Loucy (cell line): ENCODE data around the gene TNFRSF8.
A peak's percentile ranks its signal among the peaks of the same experiment; 100 is the strongest.

Experiments used
- H2AFZ ChIP-seq: fragments of 200-600 bp; sonication (generic); 2 replicates; pipeline ENCODE4 v1.6.0; 2016; ENCODE audit warnings: antibody characterized with exemption, mild to moderate bottlenecking, low read length, moderate library complexity
- H3F3A ChIP-seq: fragments of 200-600 bp; 2 replicates; pipeline ENCODE4 v1.6.0; 2016; ENCODE audit warnings: antibody characterized with exemption, low read depth, mild to moderate bottlenecking
- H3K27me3 ChIP-seq: fragments of 200-600 bp; sonication (generic); 2 replicates; pipeline ENCODE4 v1.6.1; 2014; ENCODE audit warnings: low read length, mild to moderate bottlenecking; ENCODE audit not compliant: insufficient read depth, poor library complexity, severe bottlenecking
- H3K36me3 ChIP-seq: fragments of 200-600 bp; sonication (generic); 2 replicates; pipeline ENCODE4 v1.6.1; 2016; ENCODE audit warnings: low read length; ENCODE audit not compliant: insufficient read depth
- H3K4me1 ChIP-seq: fragments of 200-600 bp; sonication (generic); 2 replicates; pipeline ENCODE4 v1.5.1; 2014; ENCODE audit warnings: low read length, mild to moderate bottlenecking; ENCODE audit not compliant: insufficient read depth, poor library complexity, severe bottlenecking
- H3K4me2 ChIP-seq: fragments of 200-600 bp; sonication (generic); 2 replicates; pipeline ENCODE4 v1.6.0; 2014; ENCODE audit warnings: antibody characterized with exemption, low read length, low read depth, mild to moderate bottlenecking; ENCODE audit not compliant: poor library complexity, severe bottlenecking
- H3K4me3 ChIP-seq: fragments of 200-600 bp; sonication (generic); 2 replicates; pipeline ENCODE4 v1.5.1; 2014; ENCODE audit warnings: low read length, mild to moderate bottlenecking, mixed read lengths; ENCODE audit not compliant: poor library complexity, severe bottlenecking
- H3K79me2 ChIP-seq: fragments of 200-600 bp; sonication (generic); 2 replicates; pipeline ENCODE4 v1.6.1; 2014; ENCODE audit warnings: low read length; ENCODE audit not compliant: insufficient read depth
- H3K9ac ChIP-seq: fragments of 200-600 bp; sonication (generic); 2 replicates; pipeline ENCODE4 v1.6.0; 2014; ENCODE audit warnings: mild to moderate bottlenecking, low read depth, low read length, moderate library complexity; ENCODE audit not compliant: poor library complexity, severe bottlenecking
- H3K9me2 ChIP-seq: fragments of 200-600 bp; sonication (generic); replicated peaks from 2 replicates; pipeline ENCODE4 v1.6.1; 2016; ENCODE audit warnings: low read depth, low read length, mixed read lengths
- H3K9me3 ChIP-seq: fragments of 200-600 bp; sonication (generic); 2 replicates; pipeline ENCODE4 v1.6.1; 2014; ENCODE audit warnings: mild to moderate bottlenecking, antibody characterized with exemption, low read length, low read depth; ENCODE audit not compliant: insufficient read depth
- H4K20me1 ChIP-seq: fragments of 200-600 bp; sonication (generic); 2 replicates; pipeline ENCODE4 v1.6.0; 2014; ENCODE audit warnings: antibody characterized with exemption, low read length, mild to moderate bottlenecking; ENCODE audit not compliant: insufficient read depth, poor library complexity, severe bottlenecking
- CTCF ChIP-seq: fragments of 200-600 bp; sonication (generic); conservative IDR thresholded peaks from 2 replicates; pipeline ENCODE4 v1.5.1; 2014; ENCODE audit warnings: mild to moderate bottlenecking, antibody characterized with exemption, low read length
- EZH2phosphoT487 ChIP-seq: fragments of 200-600 bp; IDR thresholded peaks from 2 replicates; pipeline ENCODE4 v1.6.1; 2018; ENCODE audit warnings: antibody characterized with exemption, mild to moderate bottlenecking, moderate library complexity, borderline replicate concordance

Gene TNFRSF8

GRCh38 chr1:12158357-12159092 lies 95.4 kb downstream of the TNFRSF8 start:
- Histone ChIP-seq H2AFZ (peak overlapping the region; percentile 9; the same call in 1 of the 2 replicates), H3K4me2 (peak overlapping the region; percentile 36), H3K4me1 (peaks cover 60% of the 10 kb centered on the region), H3F3A (no peaks in the 10 kb centered on the region), H3K27me3 (no peaks in the 10 kb centered on the region), H3K9me2 (no peaks in the 10 kb centered on the region), H3K9me3 (no peaks in the 10 kb centered on the region), H4K20me1 (no peaks in the 10 kb centered on the region), H3K36me3 (no peaks in the 10 kb centered on the region), H3K4me3 (no peak overlapping the region), H3K9ac (peak overlapping the region; percentile 26), H3K79me2 (no peaks in the 10 kb centered on the region)
- TF ChIP-seq EZH2phosphoT487 (no peak), CTCF (no peak)

GRCh38 chr1:12159816-12160215 lies 96.7 kb downstream of the TNFRSF8 start:
- H3K4me1 ChIP-seq: peaks cover 63% of the 10 kb centered on the region
- H4K20me1 ChIP-seq: no peaks in the 10 kb centered on the region
- no peaks in the 10 kb centered on the region for H3K9me2 ChIP-seq
- no peak overlapping the region for H3K4me3 ChIP-seq
- no peak overlapping the region for H3K9ac ChIP-seq
- H3K79me2 ChIP-seq: no peaks in the 10 kb centered on the region
- no peaks in the 10 kb centered on the region for H3K27me3 ChIP-seq
- no peak overlapping the region for H3K4me2 ChIP-seq
- TF ChIP-seq CTCF: no peak
- TF ChIP-seq EZH2phosphoT487: no peak
- no peak overlapping the region for H2AFZ ChIP-seq
- no peaks in the 10 kb centered on the region for H3K36me3 ChIP-seq
- no peaks in the 10 kb centered on the region for H3K9me3 ChIP-seq
- no peaks in the 10 kb centered on the region for H3F3A ChIP-seq

- Histone ChIP-seq H3K36me3 (no peaks in the 10 kb centered on the region), H3K27me3 (no peaks in the 10 kb centered on the region), H3K4me2 (peak overlapping the region; percentile 65), H3F3A (no peaks in the 10 kb centered on the region), H4K20me1 (no peaks in the 10 kb centered on the region), H3K9ac (peak overlapping the region; percentile 53), H3K4me1 (peaks cover 65% of the 10 kb centered on the region), H3K4me3 (peak overlapping the region; percentile 50), H3K79me2 (no peaks in the 10 kb centered on the region), H2AFZ (no peak overlapping the region), H3K9me2 (no peaks in the 10 kb centered on the region), H3K9me3 (no peaks in the 10 kb centered on the region)
- TF ChIP-seq EZH2phosphoT487 (no peak), CTCF (no peak)
These were observed 98.2 kb downstream of the TNFRSF8 start for GRCh38 chr1:12161324-12161661.
